Stomach (tissue), 9 donors: ENCODE data around the gene SETD4. TPM values are rescaled to one million over a fixed set of nuclear protein-coding genes. Genes with fewer than 3 reads are reported as not detected.

Experiments
- DNase-seq, 2 donors: peaks; one replicate each; pipeline versions ENCODE4 v3.0.0 to v3.0.0-alpha.2; 2013 to 2019
- H3K27ac ChIP-seq, 5 donors: fragments of 200-600 bp in 4 of 5; sonication (generic) in 4 of 5; one replicate each; pipeline ENCODE4 v1.5.1; 2013 to 2019; ENCODE audit warnings: mild to moderate bottlenecking in 1 of 5, moderate library complexity in 1 of 5
- H3K27me3 ChIP-seq, 3 donors: fragments of 200-600 bp; sonication (generic); one replicate each; pipeline ENCODE4 v1.5.1; 2017 to 2019; ENCODE audit warnings: mixed run types in 1 of 3
- H3K36me3 ChIP-seq, 4 donors: fragments of 200-600 bp; sonication (generic); 1 replicate in 3 of 4; 2 replicates in 1 of 4; pipeline ENCODE4 v1.5.1; 2016 to 2019
- H3K4me1 ChIP-seq, 4 donors: fragments of 200-600 bp; sonication (generic); one replicate each; pipeline ENCODE4 v1.5.1; 2016 to 2019
- H3K4me3 ChIP-seq, 4 donors: fragments of 200-600 bp; sonication (generic) in 3 of 4; one replicate each; pipeline ENCODE4 v1.5.1; 2016 to 2019; ENCODE audit warnings: mild to moderate bottlenecking in 1 of 4
- H3K9me3 ChIP-seq, 4 donors: fragments of 200-600 bp; sonication (generic); one replicate each; pipeline ENCODE4 v1.5.1; 2016 to 2019
- EP300 ChIP-seq: sonication (generic); formaldehyde crosslinking; IDR thresholded peaks from one replicate; pipeline ENCODE4 v1.6.1; 2017; ENCODE audit warnings: antibody characterized with exemption
- POLR2A ChIP-seq, 4 donors: fragments of 450-650 bp; IDR thresholded peaks; one replicate each; pipeline ENCODE4 v1.6.1; 2016; ENCODE audit warnings: antibody characterized with exemption in 4 of 4, control low read depth in 2 of 4, mild to moderate bottlenecking in 1 of 4, moderate library complexity in 1 of 4
- POLR2AphosphoS5 ChIP-seq, 3 donors: sonication (generic); formaldehyde crosslinking; IDR thresholded peaks; one replicate each; pipeline ENCODE4 v1.6.1; 2016; ENCODE audit warnings: antibody characterized with exemption in 3 of 3
- WGBS, 5 donors: extraction: QIAGEN DNeasy Blood & Tissue Kit in 3 of 5; methylation state at CpG; one replicate each; pipeline versions ENCODE4 v1.1.5 to v1.1.7; 2013 to 2018; 5-methylcytosine and 5-hydroxymethylcytosine counted together
- intact Hi-C: fragments of 100-400 bp; cut with DNase I; formaldehyde crosslinking; loops from one replicate; pipeline ENCODE4 v1.15.1; 2023; ENCODE audit warnings: low total_unique reads
- polyA plus RNA-seq, 3 donors: library from polyadenylated mRNA; stranded (reverse); fragments of 200-250 nt; gene quantifications; one replicate each; pipeline ENCODE4 v1.2.3, GENCODE V29; 2013
- total RNA-seq, 5 donors: library from RNA; depleted of rRNA; stranded (reverse); fragments of >200 nt; gene quantifications; one replicate each; pipeline versions ENCODE4 v1.1.0 to v1.2.3, GENCODE V29; 2014 to 2016
- TF ChIP-seq, protein P1 (sequence below), 7 experiments: fragments of 450-650 bp in 4 of 7; fragments of 200-600 bp in 3 of 7; sonication (generic) in 3 of 7; IDR thresholded peaks; one replicate each; pipeline ENCODE4 v1.5.1; 2016 to 2019; ENCODE audit warnings: antibody characterized with exemption in 7 of 7, control low read depth in 2 of 7, mild to moderate bottlenecking in 1 of 7
- donor health status: healthy with polysubstance abuse.
- donor health status: Bipolar disorder and iron deficiency.
- donor health status: healthy.

SETD4 gene
- total and polyA plus RNA-seq, 8 donors, result 6.9 to 87.5 (median 25.5) TPM

DNA sequence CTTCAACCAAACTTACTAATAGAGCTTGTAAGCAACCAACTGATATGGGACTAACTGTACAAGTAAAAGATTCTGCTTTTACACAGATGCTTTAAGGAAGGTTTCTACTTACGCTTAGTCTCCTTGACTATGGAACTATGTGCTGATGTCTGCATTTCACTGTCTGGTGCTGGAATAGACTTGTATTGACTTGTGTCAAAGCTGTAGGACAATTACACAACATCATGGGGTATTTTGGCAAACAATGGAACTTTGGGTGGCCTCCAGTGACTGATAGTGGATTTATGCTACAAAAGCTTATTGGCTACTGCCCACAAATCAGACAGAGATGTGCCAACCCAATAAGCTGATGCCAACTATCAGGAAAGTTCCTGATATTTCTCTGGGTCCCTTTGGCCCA lies 20.1 kb upstream of the SETD4 start:
- DNase-seq, result no peak
- TF ChIP-seq POLR2A (IDR thresholded peaks at IDR 0.05), result no peak
- TF ChIP-seq EP300, result no peak
- TF ChIP-seq, protein P1, sequence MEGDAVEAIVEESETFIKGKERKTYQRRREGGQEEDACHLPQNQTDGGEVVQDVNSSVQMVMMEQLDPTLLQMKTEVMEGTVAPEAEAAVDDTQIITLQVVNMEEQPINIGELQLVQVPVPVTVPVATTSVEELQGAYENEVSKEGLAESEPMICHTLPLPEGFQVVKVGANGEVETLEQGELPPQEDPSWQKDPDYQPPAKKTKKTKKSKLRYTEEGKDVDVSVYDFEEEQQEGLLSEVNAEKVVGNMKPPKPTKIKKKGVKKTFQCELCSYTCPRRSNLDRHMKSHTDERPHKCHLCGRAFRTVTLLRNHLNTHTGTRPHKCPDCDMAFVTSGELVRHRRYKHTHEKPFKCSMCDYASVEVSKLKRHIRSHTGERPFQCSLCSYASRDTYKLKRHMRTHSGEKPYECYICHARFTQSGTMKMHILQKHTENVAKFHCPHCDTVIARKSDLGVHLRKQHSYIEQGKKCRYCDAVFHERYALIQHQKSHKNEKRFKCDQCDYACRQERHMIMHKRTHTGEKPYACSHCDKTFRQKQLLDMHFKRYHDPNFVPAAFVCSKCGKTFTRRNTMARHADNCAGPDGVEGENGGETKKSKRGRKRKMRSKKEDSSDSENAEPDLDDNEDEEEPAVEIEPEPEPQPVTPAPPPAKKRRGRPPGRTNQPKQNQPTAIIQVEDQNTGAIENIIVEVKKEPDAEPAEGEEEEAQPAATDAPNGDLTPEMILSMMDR (IDR thresholded peaks at IDR 0.05), result no peak
- TF ChIP-seq POLR2AphosphoS5 (IDR thresholded peaks at IDR 0.05), result no peak
- WGBS, 5 donors, result 85 to 96% (median 91%) methylated on average over 1 of the region's 1 CpG
- Histone ChIP-seq H3K27me3 (no peaks in the 10 kb centered on the region), H3K4me1 (peaks cover 0 to 23% (median 6%) of the 10 kb centered on the region in 4 donors), H3K9me3 (no peaks in the 10 kb centered on the region), H3K4me3 (no peak overlapping the region), H3K36me3 (no peaks in the 10 kb centered on the region), H3K27ac (no peak overlapping the region)
- intact Hi-C loops, result no loop called here

DNA sequence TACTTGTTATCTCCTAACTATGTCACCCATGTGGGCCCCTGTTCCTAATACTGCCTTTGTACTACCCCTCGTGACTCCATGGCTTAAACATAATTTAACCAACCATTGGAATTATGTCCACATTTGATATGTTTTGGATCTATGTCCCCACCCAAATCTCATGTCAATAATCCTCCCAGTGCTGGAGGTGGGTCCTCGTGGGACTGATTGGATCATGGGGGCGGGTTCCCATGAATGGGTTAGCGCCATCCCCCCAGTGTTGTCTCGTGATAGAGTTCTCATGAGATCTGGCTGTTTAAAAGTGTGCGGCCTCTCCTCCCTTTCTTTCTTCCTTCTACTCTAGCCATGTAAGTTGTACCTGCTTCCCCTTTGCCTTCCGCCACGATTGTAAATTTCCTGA lies 19.3 kb upstream of the SETD4 start:
- TF ChIP-seq, protein P1 (IDR thresholded peaks at IDR 0.05), result no peak
- TF ChIP-seq POLR2AphosphoS5 (IDR thresholded peaks at IDR 0.05), result no peak
- no peak for TF ChIP-seq POLR2A (IDR thresholded peaks at IDR 0.05)
- no peak for TF ChIP-seq EP300
- no peaks in the 10 kb centered on the region for H3K36me3 ChIP-seq
- H3K4me3 ChIP-seq, result no peak overlapping the region
- 64 to 94% (median 80%) methylated on average over 8 of the region's 8 CpGs for WGBS, 5 donors
- no peaks in the 10 kb centered on the region for H3K9me3 ChIP-seq
- H3K4me1 ChIP-seq, result peaks cover 0 to 23% (median 6%) of the 10 kb centered on the region in 4 donors
- no peak for DNase-seq
- intact Hi-C loops, result no loop called here
- no peaks in the 10 kb centered on the region for H3K27me3 ChIP-seq
- no peak overlapping the region for H3K27ac ChIP-seq

DNA sequence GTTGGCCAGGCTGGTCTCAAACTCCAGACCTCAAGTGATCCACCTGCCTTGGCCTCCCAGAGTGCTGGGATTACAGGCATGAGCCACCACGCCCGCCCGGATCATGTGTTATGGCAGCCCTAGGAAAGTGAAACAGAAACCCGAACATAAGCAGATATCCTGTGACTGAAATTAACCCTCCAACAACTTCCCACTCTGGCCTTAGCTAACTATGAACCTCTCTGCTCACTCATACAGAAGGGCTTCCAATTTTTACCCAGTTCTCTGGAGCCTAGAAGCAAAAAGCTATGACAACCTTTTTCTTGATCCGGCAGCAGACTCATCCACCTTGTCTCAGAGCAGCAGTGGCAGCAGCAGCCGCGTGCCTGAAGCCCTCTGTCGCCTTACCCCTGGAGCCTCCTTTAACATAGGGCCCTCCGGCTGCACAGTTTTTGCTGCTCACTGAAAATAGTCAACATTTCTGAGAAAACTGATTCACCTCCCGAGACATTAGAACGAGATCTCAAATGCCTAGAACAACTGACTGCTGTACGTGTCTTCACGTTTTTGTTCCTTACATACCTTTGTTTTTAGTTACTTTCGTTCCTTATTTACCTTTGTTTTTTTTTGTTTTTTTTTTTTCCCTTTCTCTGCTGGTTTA lies 18.8 kb upstream of the SETD4 start:
- intact Hi-C loops, result no loop called here
- H3K36me3 ChIP-seq, result peaks cover 0 to 3% (median 0%) of the 10 kb centered on the region in 4 donors
- H3K4me1 ChIP-seq, result peaks cover 0 to 23% (median 6%) of the 10 kb centered on the region in 4 donors
- no peaks in the 10 kb centered on the region for H3K27me3 ChIP-seq
- peak; percentile 53 to 70 for DNase-seq
- WGBS, 5 donors, result 61 to 70% (median 69%) methylated on average over 14 of the region's 14 CpGs
- TF ChIP-seq POLR2A (IDR thresholded peaks at IDR 0.05) (no peak), POLR2AphosphoS5 (IDR thresholded peaks at IDR 0.05) (peak in 1 of 3 donors; percentile 40)
- no peaks in the 10 kb centered on the region for H3K9me3 ChIP-seq
- no peak overlapping the region for H3K4me3 ChIP-seq
- peak overlapping the region in 2 of 5 donors; percentile 9 to 15 for H3K27ac ChIP-seq

DNA sequence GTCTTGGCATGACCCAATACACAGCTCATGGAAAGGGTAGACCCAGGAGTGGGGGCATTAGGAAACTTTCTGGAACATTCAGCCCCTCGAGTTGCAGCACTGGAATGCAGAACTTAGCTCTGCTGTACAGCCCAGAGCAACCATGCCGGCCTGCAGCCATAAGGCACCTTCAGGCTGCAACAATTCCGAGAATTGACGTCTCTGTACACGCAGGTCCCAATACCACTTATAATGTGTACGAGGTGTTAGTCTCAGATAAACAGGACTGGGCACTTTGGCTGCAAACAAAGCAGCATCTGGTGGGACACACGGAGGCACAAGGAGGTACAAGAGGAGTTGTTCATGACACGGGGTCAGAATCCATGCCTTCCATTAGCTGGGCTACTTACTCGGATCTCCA lies 17.4 kb upstream of the SETD4 start:
- WGBS, 5 donors, result 77 to 87% (median 84%) methylated on average over 9 of the region's 9 CpGs
- no peak for TF ChIP-seq EP300
- TF ChIP-seq, protein P1 (IDR thresholded peaks at IDR 0.05), result no peak
- TF ChIP-seq POLR2AphosphoS5 (IDR thresholded peaks at IDR 0.05), result no peak
- no peak for TF ChIP-seq POLR2A (IDR thresholded peaks at IDR 0.05)

More for the DNA sequence above, 17.4 kb upstream of the SETD4 start:
- intact Hi-C loops, result no loop called here
- peak overlapping the region in 1 of 5 donors; percentile 52 for H3K27ac ChIP-seq
- no peaks in the 10 kb centered on the region for H3K27me3 ChIP-seq
- H3K9me3 ChIP-seq, result no peaks in the 10 kb centered on the region
- H3K36me3 ChIP-seq, result peaks cover 0 to 10% (median 4%) of the 10 kb centered on the region in 4 donors
- H3K4me1 ChIP-seq, result peaks cover 4 to 36% (median 16%) of the 10 kb centered on the region in 4 donors
- no peak overlapping the region for H3K4me3 ChIP-seq
- no peak for DNase-seq
